ENCODE results near the gene FAM131B.

The FAM131B gene

DNA sequence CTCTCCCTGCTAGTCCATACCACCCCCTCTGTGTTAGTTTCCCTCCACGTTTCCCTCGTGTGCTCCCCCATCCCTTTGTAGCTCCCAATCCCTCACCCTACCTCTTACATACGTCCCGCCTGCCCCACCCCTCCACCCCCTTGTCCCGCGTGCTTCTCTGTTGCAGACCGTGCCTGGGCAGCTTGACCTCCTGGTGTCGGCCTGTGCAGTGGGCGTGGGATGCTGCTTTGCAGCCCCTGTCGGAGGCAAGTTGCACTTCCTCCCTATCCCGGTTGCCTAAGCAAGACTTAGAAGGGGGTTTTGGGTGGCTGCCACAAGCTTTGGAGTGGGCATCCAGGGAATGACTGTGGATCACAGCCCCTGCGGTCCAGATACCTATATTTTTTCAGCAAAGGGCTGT is 38.9 kb downstream of the FAM131B start:
- no peaks in the 10 kb centered on the region for H3K9me3 ChIP-seq (ENCODE audit: insufficient read depth, low read length)
- H3K27ac ChIP-seq (ENCODE audit: low read length), result no peak overlapping the region
- peaks cover 21% of the 10 kb centered on the region for H3K4me1 ChIP-seq (ENCODE audit: low read length)
- H3K79me2 ChIP-seq (ENCODE audit: low read length), result no peaks in the 10 kb centered on the region
- H3K4me3 ChIP-seq (ENCODE audit: low read length), result no peak overlapping the region
- H2AFZ ChIP-seq (ENCODE audit: low read depth, low read length), result no peak overlapping the region
- no peak overlapping the region for H3K9ac ChIP-seq (ENCODE audit: low read length)
- no peak overlapping the region for H3K4me2 ChIP-seq (ENCODE audit: low read length)
- TF ChIP-seq, protein P1, sequence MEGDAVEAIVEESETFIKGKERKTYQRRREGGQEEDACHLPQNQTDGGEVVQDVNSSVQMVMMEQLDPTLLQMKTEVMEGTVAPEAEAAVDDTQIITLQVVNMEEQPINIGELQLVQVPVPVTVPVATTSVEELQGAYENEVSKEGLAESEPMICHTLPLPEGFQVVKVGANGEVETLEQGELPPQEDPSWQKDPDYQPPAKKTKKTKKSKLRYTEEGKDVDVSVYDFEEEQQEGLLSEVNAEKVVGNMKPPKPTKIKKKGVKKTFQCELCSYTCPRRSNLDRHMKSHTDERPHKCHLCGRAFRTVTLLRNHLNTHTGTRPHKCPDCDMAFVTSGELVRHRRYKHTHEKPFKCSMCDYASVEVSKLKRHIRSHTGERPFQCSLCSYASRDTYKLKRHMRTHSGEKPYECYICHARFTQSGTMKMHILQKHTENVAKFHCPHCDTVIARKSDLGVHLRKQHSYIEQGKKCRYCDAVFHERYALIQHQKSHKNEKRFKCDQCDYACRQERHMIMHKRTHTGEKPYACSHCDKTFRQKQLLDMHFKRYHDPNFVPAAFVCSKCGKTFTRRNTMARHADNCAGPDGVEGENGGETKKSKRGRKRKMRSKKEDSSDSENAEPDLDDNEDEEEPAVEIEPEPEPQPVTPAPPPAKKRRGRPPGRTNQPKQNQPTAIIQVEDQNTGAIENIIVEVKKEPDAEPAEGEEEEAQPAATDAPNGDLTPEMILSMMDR (IDR thresholded peaks at IDR 0.05; ENCODE audit: low read depth, low read length), result no peak
- no peak for TF ChIP-seq EZH2phosphoT487 (IDR thresholded peaks at IDR 0.05; ENCODE audit: low read depth)
- no peaks in the 10 kb centered on the region for H4K20me1 ChIP-seq (ENCODE audit: insufficient read depth, low read length)
- H3K27me3 ChIP-seq (ENCODE audit: low read depth, low read length), result 0 out of 2 replicates have a peak, but pooled peaks cover 9% of the 10 kb centered on the region
- no peaks in the 10 kb centered on the region for H3K36me3 ChIP-seq (replicated peaks; ENCODE audit: low read depth, low read length)

DNA sequence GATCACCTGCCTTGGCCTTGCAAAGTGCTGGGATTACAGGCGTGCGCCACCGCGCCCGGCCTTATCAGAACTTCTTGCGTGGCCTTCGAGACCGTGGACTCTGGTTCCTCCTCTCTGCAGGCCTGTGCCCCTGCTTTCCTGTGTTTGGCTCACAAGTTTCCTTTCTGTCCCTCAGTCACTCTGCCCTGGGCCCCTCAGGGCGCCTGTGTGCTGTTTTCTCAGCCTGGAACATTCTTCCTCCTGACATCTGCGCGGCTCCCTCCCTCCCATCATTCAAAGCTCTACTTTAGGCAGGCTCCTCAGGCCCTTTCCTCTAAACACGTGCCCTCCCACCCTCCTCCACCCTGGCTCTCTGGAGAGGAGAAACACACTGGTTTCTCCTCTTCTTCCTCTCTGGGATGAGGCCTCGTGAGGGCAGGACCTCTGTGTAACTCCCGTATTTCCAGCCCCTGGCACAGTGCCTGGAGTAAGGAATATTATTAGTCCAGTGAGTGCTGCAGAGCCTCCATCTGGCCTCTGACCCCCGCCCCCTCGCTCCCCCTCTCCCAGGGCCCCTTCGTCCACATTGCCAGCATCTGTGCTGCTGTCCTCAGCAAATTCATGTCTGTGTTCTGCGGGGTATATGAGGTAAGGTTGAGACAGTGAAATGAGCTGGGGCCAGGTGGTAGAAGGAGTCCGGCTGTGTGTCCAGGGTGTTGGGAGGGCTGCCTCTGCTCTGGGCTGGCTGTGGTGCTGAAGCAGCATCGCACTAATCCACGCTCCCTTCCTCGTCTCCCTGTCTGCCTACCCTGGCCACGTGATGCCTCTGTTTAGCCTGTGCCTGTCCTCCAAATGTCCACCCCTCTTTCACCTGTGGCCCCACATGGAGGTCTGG is 39.5 kb downstream of the FAM131B start:
- 0 out of 2 replicates have a peak, but pooled peaks cover 9% of the 10 kb centered on the region for H3K27me3 ChIP-seq (ENCODE audit: low read depth, low read length)
- H3K36me3 ChIP-seq (replicated peaks; ENCODE audit: low read depth, low read length), result no peaks in the 10 kb centered on the region
- no peak for TF ChIP-seq EZH2phosphoT487 (IDR thresholded peaks at IDR 0.05; ENCODE audit: low read depth)
- H3K27ac ChIP-seq (ENCODE audit: low read length), result no peak overlapping the region
- no peaks in the 10 kb centered on the region for H4K20me1 ChIP-seq (ENCODE audit: insufficient read depth, low read length)
- no peak overlapping the region for H2AFZ ChIP-seq (ENCODE audit: low read depth, low read length)
- H3K4me1 ChIP-seq (ENCODE audit: low read length), result peaks cover 14% of the 10 kb centered on the region
- no peaks in the 10 kb centered on the region for H3K79me2 ChIP-seq (ENCODE audit: low read length)
- no peak overlapping the region for H3K4me2 ChIP-seq (ENCODE audit: low read length)
- H3K9me3 ChIP-seq (ENCODE audit: insufficient read depth, low read length), result no peaks in the 10 kb centered on the region
- H3K9ac ChIP-seq (ENCODE audit: low read length), result no peak overlapping the region
- no peak overlapping the region for H3K4me3 ChIP-seq (ENCODE audit: low read length)

DNA sequence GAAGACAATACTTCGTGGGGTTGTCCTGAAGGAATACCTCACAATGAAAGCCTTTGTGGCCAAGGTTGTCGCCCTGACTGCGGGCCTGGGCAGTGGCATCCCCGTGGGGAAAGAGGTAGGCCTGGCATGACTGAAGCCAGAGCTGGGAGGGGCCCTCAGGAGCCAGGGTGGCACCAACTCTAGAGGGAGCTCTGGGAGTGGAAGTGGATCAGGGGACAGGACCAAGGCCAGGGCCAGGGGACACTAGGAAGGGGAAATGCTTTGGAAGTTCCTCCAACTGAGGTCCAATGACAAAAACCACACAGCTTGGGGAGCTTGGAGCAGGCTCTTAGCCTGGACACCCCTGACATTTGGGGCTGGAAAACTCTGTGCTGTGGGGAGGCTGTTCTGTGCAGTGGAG is 40.8 kb downstream of the FAM131B start:
- H3K27me3 ChIP-seq (ENCODE audit: low read depth, low read length), result 0 out of 2 replicates have a peak, but pooled peaks cover 9% of the 10 kb centered on the region
- no peaks in the 10 kb centered on the region for H3K79me2 ChIP-seq (ENCODE audit: low read length)

DNA sequence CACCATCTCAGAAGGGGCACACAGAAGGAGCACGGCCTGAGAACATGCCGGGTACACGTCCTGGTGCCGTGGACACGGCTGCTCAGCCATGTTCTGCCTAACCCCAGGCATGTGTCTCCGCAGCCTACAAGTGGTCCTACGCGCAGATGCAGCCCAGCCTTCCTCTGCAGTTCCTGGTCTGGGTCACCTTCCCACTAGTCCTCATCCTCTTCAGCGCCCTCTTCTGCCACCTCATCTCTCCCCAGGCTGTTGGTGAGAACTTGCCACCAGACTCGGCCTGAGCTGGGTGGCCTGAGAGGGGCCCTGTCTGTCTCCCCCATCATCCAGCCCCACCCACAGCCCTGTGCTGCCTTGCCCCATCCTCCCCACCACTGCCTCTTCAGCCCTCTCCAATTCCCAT is 41.3 kb downstream of the FAM131B start:
- H3K79me2 ChIP-seq (ENCODE audit: low read length), result no peaks in the 10 kb centered on the region
- H3K4me3 ChIP-seq (ENCODE audit: low read length), result no peak overlapping the region
- no peak overlapping the region for H2AFZ ChIP-seq (ENCODE audit: low read depth, low read length)
- no peak overlapping the region for H3K27ac ChIP-seq (ENCODE audit: low read length)
- H3K27me3 ChIP-seq (ENCODE audit: low read depth, low read length), result 0 out of 2 replicates have a peak, but pooled peaks cover 9% of the 10 kb centered on the region
- H3K9ac ChIP-seq (ENCODE audit: low read length), result no peak overlapping the region
- no peaks in the 10 kb centered on the region for H4K20me1 ChIP-seq (ENCODE audit: insufficient read depth, low read length)
- no peak for TF ChIP-seq EZH2phosphoT487 (IDR thresholded peaks at IDR 0.05; ENCODE audit: low read depth)
- TF ChIP-seq, protein P1 (IDR thresholded peaks at IDR 0.05; ENCODE audit: low read depth, low read length), result no peak
- no peaks in the 10 kb centered on the region for H3K36me3 ChIP-seq (replicated peaks; ENCODE audit: low read depth, low read length)
- H3K4me2 ChIP-seq (ENCODE audit: low read length), result no peak overlapping the region
- peaks cover 8% of the 10 kb centered on the region for H3K4me1 ChIP-seq (ENCODE audit: low read length)
- H3K9me3 ChIP-seq (ENCODE audit: insufficient read depth, low read length), result no peaks in the 10 kb centered on the region

More for the DNA sequence above, 40.8 kb downstream of the FAM131B start:
- no peak overlapping the region for H3K4me3 ChIP-seq (ENCODE audit: low read length)
- H3K4me2 ChIP-seq (ENCODE audit: low read length), result no peak overlapping the region
- H4K20me1 ChIP-seq (ENCODE audit: insufficient read depth, low read length), result no peaks in the 10 kb centered on the region
- no peak for TF ChIP-seq EZH2phosphoT487 (IDR thresholded peaks at IDR 0.05; ENCODE audit: low read depth)
- TF ChIP-seq, protein P1 (IDR thresholded peaks at IDR 0.05; ENCODE audit: low read depth, low read length), result peak; percentile 30; the same call in 1 of the 2 replicates
- no peaks in the 10 kb centered on the region for H3K9me3 ChIP-seq (ENCODE audit: insufficient read depth, low read length)
- no peak overlapping the region for H3K9ac ChIP-seq (ENCODE audit: low read length)
- H3K36me3 ChIP-seq (replicated peaks; ENCODE audit: low read depth, low read length), result no peaks in the 10 kb centered on the region
- peaks cover 8% of the 10 kb centered on the region for H3K4me1 ChIP-seq (ENCODE audit: low read length)
- no peak overlapping the region for H2AFZ ChIP-seq (ENCODE audit: low read depth, low read length)
- no peak overlapping the region for H3K27ac ChIP-seq (ENCODE audit: low read length)
